ENCODE results near the gene SCN4A.

Gene SCN4A

GRCh38 chr17:64002658-64003525, 30.2 kb upstream of the SCN4A start:
- no peak for FAIRE-seq
- no peak for DNase-seq (ENCODE audit: extremely low spot score, insufficient read length, low read depth)

- no peak for FAIRE-seq
- no peak for DNase-seq (ENCODE audit: extremely low spot score, insufficient read length, low read depth)
These were observed 29.2 kb upstream of the SCN4A start for GRCh38 chr17:64001763-64002529.

GRCh38 chr17:64001091-64001579, 28.4 kb upstream of the SCN4A start:
- DNase-seq (ENCODE audit: extremely low spot score, insufficient read length, low read depth) (no peak), FAIRE-seq (no peak)

- no peak for FAIRE-seq
- DNase-seq (ENCODE audit: extremely low spot score, insufficient read length, low read depth) = no peak
These were observed 27.2 kb upstream of the SCN4A start for GRCh38 chr17:63999680-64000531.

GRCh38 chr17:63998721-63999679, 26.3 kb upstream of the SCN4A start:
- FAIRE-seq = no peak
- no peak for DNase-seq (ENCODE audit: extremely low spot score, insufficient read length, low read depth)

- DNase-seq (ENCODE audit: extremely low spot score, insufficient read length, low read depth) (peak; percentile 90), FAIRE-seq (no peak)
These were observed 25.5 kb upstream of the SCN4A start, which contains the start of gene PRR29 for GRCh38 chr17:63998050-63998720. Gene PRR29 (plus strand): TSS chr17:63998351. CDS start chr17:63998365, 14 bp downstream.

GRCh38 chr17:63997341-63998048, 24.8 kb upstream of the SCN4A start:
- no peak for FAIRE-seq
- no peak for DNase-seq (ENCODE audit: extremely low spot score, insufficient read length, low read depth)

GRCh38 chr17:63996430-63997182, 23.9 kb upstream of the SCN4A start:
- FAIRE-seq = no peak

GRCh38 chr17:63995626-63996025, 22.9 kb upstream of the SCN4A start:
- DNase-seq (ENCODE audit: extremely low spot score, insufficient read length, low read depth) = no peak
- no peak for FAIRE-seq

More at GRCh38 chr17:63996430-63997182, 23.9 kb upstream of the SCN4A start:
- DNase-seq (ENCODE audit: extremely low spot score, insufficient read length, low read depth) = no peak

- FAIRE-seq = no peak
These were observed 20.8 kb upstream of the SCN4A start for GRCh38 chr17:63993368-63993985.

GRCh38 chr17:63991611-63992010, 18.9 kb upstream of the SCN4A start:
- no peak for FAIRE-seq
- no peak for DNase-seq (ENCODE audit: extremely low spot score, insufficient read length, low read depth)

More at GRCh38 chr17:63993368-63993985, 20.8 kb upstream of the SCN4A start:
- no peak for DNase-seq (ENCODE audit: extremely low spot score, insufficient read length, low read depth)

- DNase-seq (ENCODE audit: extremely low spot score, insufficient read length, low read depth) (no peak), FAIRE-seq (no peak)
These were observed 17.1 kb upstream of the SCN4A start for GRCh38 chr17:63989622-63990345.

GRCh38 chr17:63988741-63989621, 16.3 kb upstream of the SCN4A start:
- FAIRE-seq = no peak

GRCh38 chr17:63988127-63988478, 15.4 kb upstream of the SCN4A start:
- DNase-seq (ENCODE audit: extremely low spot score, insufficient read length, low read depth) = no peak
- FAIRE-seq = no peak

More at GRCh38 chr17:63988741-63989621, 16.3 kb upstream of the SCN4A start:
- no peak for DNase-seq (ENCODE audit: extremely low spot score, insufficient read length, low read depth)

All from GM18507 (cell line).